ENCODE results near the gene SDR42E2.
A peak's percentile ranks its signal among the peaks of the same experiment; 100 is the strongest.
"Not testable (repeated sequence)": the region's sequence is repeated elsewhere in the genome, so short reads cannot be mapped to it uniquely, and the experiment has no call there.

The SDR42E2 gene

DNA sequence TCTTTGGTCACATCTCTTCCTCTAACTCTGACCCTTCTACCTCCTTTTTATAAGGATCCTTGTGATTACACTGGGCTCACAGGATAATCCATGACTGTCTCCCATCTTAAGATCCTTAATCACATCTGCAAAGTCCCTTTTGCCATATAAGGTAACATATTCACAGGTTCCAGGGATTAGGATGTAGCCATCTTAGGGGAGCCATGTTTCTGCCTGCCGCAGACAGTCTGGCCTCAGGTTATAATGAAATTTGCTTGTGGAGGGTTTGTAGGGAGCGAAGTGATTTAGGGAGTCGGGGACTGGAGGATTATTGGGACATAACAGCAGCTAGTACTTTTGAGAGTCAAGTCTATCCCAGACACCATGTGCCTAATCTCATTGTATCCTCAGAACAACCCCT is 51.5 kb downstream of the SDR42E2 start:
- DNase-seq (ENCODE audit: low spot score) = no peak

DNA sequence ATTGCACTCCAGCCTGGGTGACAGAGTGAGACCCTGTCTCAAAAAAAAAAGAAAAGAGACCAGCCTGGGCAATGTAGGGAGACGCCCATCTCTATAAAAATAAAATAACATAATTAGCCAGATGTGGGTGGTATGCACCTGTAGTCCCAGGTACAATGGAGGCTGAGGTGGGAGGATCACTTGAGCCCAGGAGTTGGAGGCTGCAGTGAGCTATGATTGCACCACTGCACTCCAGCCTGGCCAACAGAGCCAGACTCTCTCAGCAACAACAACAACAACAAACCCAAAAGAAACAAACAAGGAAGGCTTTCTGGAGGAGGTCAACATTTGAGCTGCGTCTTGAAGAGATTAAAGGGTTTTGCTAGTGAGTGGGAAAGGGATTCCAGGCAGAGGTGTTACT is 52.1 kb downstream of the SDR42E2 start:
- no peak for DNase-seq (ENCODE audit: low spot score)

DNA sequence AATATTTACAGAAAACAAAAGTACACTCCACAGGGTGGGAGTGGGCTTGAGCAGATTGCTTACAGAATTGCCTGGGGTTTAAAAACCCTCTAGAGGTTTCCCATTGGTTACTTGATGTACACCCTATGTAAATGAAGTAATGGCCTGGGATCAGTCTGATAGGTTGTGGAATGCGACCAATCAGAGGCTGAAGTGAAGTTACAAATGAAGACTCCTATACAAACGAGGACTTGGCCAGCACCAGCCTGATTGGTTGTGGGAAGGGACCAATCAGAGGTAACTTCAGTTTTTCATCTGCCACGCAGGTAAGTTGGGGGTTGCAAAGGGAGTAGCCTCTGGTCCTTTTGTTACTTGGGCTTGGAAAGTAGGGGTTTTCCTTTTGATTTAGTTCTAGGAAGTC is 52.6 kb downstream of the SDR42E2 start:
- no peak for DNase-seq (ENCODE audit: low spot score)

DNA sequence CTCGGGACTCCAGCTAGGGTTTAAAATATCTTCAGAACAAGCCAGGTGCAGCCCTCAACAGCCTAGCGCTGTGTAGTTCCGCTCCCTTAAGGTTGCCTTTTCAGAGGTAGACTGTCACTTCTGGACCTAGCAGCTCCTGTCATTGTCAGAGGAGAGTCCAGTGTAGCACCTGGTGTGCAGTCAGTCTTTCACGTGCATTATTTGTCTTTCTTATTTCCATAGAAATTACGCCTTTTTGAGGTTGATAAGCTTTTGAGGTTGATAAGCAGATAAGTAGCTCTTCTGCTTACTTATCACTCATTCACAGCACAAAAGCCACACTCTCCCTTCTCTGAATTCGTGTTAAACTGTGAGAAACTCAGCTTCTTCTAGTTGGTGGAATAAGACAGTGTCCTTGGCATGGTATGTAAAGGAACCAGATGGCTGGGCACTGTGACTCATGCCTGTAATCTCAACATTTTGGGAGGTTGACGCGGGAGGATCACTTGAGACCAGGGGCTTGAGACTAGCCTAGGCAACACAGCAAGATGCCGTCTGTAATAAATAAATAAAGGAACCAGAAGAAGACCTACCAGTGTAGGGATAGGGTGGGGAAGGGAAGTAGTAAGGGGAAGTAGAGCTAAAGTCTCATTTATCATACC is 54.0 kb downstream of the SDR42E2 start:
- DNase-seq (ENCODE audit: low spot score) = no peak

DNA sequence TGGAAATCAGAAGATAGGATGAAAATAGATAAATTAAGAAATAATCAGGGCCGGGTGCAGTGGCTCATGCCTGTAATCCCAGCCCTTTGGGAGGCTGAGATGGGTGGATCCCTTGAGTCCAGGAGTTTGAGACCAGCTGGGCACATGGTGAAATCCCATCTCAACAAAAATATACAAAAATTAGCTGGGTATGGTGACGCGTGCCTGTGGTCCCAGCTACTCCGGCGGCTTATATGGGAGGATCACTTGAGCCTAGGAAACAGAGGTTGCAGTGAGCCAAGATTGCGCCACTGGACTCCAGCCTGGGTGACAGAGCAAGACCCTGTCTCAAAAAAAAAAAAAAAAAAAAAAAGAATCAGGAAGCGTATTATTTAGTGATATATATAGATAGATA is 54.5 kb downstream of the SDR42E2 start:
- not testable (repeated sequence) for DNase-seq (ENCODE audit: low spot score)

GRCh38 chr16:22217890-22218730 is 55.8 kb downstream of the SDR42E2 start:
- DNase-seq (ENCODE audit: low spot score) = peak; percentile 86

GRCh38 chr16:22219389-22220068 is 57.2 kb downstream of the SDR42E2 start:
- no peak for DNase-seq (ENCODE audit: low spot score)

DNA sequence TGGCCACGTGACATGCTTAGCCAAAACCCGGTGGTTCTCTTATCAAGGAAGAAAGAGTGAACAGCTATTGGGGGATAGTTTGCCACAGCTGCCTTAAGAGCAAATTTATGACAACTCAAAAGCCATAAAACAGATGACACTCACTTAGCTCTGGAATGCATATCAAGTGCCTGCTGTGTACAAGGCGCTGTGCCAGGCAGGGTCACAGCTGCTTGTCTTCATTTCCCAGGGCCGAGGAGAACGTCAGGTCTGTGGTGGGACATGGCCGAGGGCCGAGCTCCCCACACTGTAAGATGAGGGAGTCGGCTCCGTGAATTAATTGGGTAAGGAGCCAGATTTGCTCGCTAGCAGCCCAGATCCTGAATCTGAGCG is 57.7 kb downstream of the SDR42E2 start:
- no peak for DNase-seq (ENCODE audit: low spot score)

GRCh38 chr16:22220714-22221113 is 58.4 kb downstream of the SDR42E2 start:
- DNase-seq (ENCODE audit: low spot score) = no peak

DNA sequence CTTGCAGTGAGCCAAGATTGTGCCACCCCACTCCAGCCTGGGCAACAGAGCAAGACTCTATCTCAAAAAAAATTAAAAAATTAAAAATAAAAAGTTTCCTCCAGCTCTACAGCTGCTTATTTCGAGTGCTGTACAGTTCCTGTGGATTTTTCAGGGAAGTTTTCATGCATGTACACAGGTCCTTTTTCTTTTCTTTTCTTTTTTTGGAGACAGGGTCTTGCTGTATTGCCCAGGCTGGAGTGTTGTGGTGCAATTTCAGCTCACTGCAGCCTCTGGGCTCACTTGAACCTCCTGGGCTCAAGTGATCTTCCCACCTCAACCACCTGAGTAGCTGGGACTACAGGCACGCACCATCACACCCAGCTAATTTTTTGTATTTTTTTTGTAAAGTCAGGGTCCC is 59.7 kb downstream of the SDR42E2 start:
- no peak for DNase-seq (ENCODE audit: low spot score)

DNA sequence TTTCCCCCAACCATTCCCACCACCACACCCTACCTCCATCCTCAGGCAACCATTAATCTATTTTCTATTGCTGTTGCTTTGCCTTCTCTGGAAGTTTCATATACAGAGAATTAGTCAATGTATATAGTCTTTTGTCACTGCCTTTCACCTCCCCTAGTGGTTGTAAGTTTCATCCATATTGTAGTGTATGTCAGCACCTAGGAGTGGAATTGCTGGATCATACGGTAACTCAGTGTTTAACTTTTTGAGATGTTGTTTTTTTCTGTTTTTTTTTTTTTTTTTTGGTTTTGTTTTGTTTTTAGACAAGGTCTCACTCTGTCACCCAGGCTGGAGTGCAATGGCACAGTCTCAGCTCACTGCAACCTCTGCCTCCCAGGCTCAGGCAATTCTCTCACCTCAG is 60.7 kb downstream of the SDR42E2 start:
- no peak for DNase-seq (ENCODE audit: low spot score)

DNA sequence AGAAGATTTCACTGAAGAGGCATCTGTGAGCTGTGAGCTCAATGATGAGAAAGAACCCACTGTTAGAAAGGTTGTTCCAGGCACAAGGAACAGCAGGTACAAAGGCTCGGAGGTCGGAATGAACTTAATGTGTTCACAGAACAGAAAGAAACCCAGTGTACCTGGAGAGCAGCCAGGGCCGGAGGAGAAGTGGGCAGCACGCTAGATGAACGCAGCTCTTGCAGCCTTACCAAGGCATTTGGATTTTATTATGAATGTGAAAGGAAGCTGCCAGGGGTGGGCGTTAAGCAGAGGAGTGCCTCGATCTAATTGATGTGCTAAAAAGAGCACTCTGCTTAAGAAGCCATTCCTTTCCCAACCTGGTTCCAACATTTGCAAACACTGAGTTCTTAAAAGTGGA is 62.8 kb downstream of the SDR42E2 start:
- DNase-seq (ENCODE audit: low spot score) = no peak

GRCh38 chr16:22229889-22230288 is 67.6 kb downstream of the SDR42E2 start:
- no peak for DNase-seq (ENCODE audit: low spot score)

DNA sequence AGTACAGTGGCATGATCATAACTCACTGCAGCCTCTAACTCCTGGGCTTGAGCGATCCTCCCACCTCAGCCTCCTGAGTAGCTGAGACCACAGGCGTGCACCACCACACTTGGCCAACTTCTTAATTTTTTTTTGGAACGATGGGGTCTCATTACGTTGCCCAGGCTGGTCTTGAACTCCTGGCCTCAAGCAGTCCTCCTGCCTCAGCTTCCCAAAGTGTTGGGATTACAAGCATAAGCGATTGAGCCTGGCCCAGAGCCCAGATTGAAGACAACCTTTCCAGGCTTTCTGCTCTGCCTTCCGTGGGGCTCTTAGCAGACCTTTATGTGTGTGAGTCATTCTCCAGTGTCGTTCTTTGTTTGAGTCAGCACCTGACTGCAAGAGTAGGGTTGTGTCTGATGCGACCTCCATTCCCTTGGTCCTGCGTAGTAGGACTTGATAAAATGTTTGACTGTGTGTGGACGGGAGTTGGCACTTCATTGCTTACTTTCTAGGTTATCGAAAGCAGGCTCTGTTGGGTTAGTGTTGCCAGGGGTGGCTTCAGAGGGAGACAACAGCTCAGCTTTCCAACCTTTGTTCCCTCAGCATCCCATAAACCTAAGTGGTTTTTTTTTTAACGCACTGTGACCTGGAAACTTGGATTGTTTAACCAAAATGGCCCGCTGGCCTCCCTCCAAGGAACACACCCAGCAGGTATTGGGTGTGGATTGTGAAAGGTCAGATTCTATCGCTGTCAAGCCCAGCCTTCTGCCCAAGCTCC is 70.2 kb downstream of the SDR42E2 start:
- no peak for DNase-seq (ENCODE audit: low spot score)

DNA sequence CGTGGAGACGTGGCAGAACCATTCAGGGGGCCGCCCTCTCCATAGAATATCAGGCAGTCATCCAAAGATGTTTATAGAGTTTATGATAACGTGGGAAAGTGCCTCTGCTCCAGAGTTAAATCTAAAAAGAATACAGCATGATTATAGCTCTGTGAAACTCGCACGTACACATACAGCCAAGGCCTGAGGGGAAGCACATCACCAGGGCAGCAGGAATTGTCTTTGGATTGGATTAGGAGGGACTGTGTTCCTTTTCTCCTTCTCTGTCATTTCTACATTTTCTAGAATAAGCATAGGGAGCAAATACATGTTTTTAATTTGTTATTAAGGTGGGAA is 70.7 kb downstream of the SDR42E2 start:
- no peak for DNase-seq (ENCODE audit: low spot score)

DNA sequence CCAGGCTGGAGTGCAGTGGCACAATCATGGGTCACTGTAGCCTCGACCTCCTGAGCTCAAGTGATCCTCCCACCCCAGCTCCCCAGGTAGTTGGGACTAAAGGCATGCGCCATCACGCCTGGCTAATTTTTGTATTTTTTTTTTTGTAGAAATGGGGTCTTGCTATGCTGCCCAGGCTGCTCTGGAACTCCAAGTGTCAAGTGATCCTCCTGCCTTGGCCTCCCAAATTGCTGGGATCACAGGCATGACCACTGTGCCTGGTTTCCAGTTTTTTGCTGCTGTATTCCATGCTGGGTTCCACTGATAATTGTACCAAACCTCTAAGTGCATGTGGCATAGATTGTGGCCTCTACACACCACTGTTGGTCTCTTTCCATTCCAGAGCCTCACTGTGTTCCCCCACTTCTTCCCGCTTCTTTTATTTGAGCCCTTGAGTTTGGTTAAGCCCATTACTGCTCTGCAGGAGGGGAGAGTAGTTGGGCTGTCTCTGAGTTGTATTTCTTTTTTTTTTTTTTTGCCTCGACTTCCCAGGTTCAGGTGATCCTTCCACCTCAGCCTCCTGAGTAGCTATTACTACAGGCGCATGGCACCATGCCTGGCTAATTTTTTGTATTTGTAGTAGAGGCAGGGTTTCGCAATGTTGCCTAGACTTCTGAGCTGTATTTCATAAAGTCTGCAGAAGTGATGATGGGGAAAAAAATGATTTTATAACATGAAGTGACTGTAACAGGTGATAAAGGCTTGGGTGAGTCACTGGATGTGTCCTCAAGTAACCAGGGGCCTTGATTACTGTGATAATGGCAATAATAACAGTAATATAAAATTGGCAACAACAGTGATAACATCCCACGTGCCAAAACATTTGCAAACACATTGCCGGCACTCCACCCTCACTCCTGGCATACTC is 73.8 kb downstream of the SDR42E2 start:
- DNase-seq (ENCODE audit: low spot score) = no peak

GRCh38 chr16:22239131-22239805 is 77.0 kb downstream of the SDR42E2 start:
- DNase-seq (ENCODE audit: low spot score) = no peak

DNA sequence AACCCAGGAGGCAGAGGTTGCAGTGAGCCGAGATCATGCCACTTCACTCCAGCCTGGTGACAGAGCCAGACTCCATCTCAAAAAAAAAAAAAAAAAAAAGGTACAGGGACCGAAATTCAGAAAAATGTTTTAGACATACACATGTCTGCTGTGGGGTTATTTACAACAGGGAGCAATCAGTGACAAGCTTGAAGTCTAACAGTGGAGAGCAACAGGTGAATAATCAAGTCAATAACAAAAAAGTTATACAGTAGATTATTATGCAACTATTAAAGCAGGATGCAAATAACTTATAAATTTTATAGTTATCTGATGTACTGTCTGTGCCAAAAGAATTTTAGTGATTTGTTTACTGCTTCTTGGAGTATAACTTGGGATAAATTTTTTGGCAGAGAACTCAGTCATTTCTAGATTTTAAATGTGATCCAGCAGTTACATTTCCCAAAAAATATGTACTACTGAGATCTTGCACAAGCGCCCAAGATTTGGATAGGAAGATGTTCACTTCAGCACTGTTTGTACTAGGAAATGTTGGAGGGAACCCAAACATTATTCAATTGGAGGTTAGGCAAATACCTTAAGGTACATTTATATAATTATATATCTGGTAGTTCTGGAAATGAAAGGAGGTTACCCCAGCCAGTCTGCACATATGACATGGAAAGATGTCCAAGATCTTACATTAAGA is 77.9 kb downstream of the SDR42E2 start:
- no peak for DNase-seq (ENCODE audit: low spot score)
